ENCODE measurements around the gene TSC22D2.

GRCh38 chr3:150419959-150420358, 11.9 kb downstream of the TSC22D2 start:
- no peak for TF ChIP-seq CTCF (IDR thresholded peaks at IDR 0.05)
- no peak for TF ChIP-seq POLR2A (IDR thresholded peaks at IDR 0.05)

Measured in right lobe of liver (tissue), 4 donors.